Measurements from ENCODE around the gene ZNF487. TPM values are rescaled to one million over a fixed set of nuclear protein-coding genes. Genes with fewer than 3 reads are reported as not detected.

Gene ZNF487
- total and polyA plus RNA-seq, 2 of the 13 experiments (the other 11 are each of a cell fraction or from before 2014, with no cell fraction given) = 7.4 to 8.8 TPM

- TF ChIP-seq POGK (CRISPR knock-in tag; conservative IDR thresholded peaks at IDR 0.05) = 0 out of 2 replicates have a peak, but pooled peaks have one; percentile 18
- TF ChIP-seq BRCA1 (CRISPR knock-in tag; IDR thresholded peaks at IDR 0.05) = no peak
- peak; percentile 92 for TF ChIP-seq ZNF770 (CRISPR knock-in tag; IDR thresholded peaks at IDR 0.05)
- peak; percentile 22 for TF ChIP-seq DBP (CRISPR knock-in tag; IDR thresholded peaks at IDR 0.05; ENCODE audit: not compliant biosample characterization)
- no peak for TF ChIP-seq HMGA1 (CRISPR knock-in tag; conservative IDR thresholded peaks at IDR 0.05)
- TF ChIP-seq CREB1 (IDR thresholded peaks at IDR 0.05) = no peak
- no peak for TF ChIP-seq CREB1 (CRISPR knock-in tag; IDR thresholded peaks at IDR 0.05)
- TF ChIP-seq HOXD1 (CRISPR knock-in tag; IDR thresholded peaks at IDR 0.05) = 0 out of 2 replicates have a peak, but pooled peaks have one; percentile 18
- TF ChIP-seq ZNF512B (CRISPR knock-in tag; IDR thresholded peaks at IDR 0.05; ENCODE audit: borderline replicate concordance) = no peak
- TF ChIP-seq ZNF180 (CRISPR knock-in tag; IDR thresholded peaks at IDR 0.05; ENCODE audit: borderline replicate concordance, low read depth) = no peak
- TF ChIP-seq ZNF367 (CRISPR knock-in tag; IDR thresholded peaks at IDR 0.05; ENCODE audit: borderline replicate concordance) = no peak
- TF ChIP-seq TRAFD1 (CRISPR knock-in tag; IDR thresholded peaks at IDR 0.05; ENCODE audit: borderline replicate concordance) = no peak; the same call in 1 of the 2 replicates
- TF ChIP-seq TERF1 (CRISPR knock-in tag; IDR thresholded peaks at IDR 0.05) = no peak; the same call in 1 of the 2 replicates
- TF ChIP-seq HMG20B (CRISPR knock-in tag; conservative IDR thresholded peaks at IDR 0.05) = no peak
- no peak; the same call in 1 of the 2 replicates for TF ChIP-seq ZNF709 (CRISPR knock-in tag; IDR thresholded peaks at IDR 0.05)
- TF ChIP-seq ZNF562 (CRISPR knock-in tag; IDR thresholded peaks at IDR 0.05; ENCODE audit: borderline replicate concordance) = no peak
These were observed 29.2 kb upstream of the ZNF487 start (continued) for GRCh38 chr10:43407576-43408330.

Data from HepG2 (cell line).